GM10847 (cell line): ENCODE data around the gene MLEC.

Experiments
- POLR2A ChIP-seq: IDR thresholded peaks from 2 replicates; pipeline ENCODE4 v1.6.1; 2011; ENCODE audit not compliant: insufficient read length; ENCODE audit errors: extremely low read depth

The MLEC gene

DNA sequence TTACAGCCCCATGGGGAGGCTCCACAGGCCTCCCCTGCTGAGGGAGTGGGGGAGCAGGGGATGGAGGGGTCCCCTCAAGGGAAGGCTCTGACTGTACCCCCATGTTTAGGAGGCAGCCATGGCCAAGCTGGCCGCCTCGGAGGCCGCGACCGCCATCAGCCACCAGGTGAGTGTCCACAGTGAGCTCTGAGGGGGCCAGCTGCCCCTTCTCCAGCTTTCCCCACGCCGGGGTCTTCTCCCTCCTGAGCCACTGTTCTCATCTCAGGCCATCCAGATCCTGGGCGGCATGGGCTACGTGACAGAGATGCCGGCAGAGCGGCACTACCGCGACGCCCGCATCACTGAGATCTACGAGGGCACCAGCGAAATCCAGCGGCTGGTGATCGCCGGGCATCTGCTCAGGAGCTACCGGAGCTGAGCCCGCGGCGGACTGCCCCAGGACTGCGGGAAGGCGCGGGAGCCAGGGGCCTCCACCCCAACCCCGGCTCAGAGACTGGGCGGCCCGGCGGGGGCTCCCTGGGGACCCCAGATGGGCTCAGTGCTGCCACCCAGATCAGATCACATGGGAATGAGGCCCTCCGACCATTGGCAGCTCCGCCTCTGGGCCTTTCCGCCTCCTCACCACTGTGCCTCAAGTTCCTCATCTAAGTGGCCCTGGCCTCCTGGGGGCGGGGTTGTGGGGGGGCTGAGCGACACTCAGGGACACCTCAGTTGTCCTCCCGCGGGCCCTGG lies 52.2 kb downstream of the MLEC start:
- no peak for TF ChIP-seq POLR2A

DNA sequence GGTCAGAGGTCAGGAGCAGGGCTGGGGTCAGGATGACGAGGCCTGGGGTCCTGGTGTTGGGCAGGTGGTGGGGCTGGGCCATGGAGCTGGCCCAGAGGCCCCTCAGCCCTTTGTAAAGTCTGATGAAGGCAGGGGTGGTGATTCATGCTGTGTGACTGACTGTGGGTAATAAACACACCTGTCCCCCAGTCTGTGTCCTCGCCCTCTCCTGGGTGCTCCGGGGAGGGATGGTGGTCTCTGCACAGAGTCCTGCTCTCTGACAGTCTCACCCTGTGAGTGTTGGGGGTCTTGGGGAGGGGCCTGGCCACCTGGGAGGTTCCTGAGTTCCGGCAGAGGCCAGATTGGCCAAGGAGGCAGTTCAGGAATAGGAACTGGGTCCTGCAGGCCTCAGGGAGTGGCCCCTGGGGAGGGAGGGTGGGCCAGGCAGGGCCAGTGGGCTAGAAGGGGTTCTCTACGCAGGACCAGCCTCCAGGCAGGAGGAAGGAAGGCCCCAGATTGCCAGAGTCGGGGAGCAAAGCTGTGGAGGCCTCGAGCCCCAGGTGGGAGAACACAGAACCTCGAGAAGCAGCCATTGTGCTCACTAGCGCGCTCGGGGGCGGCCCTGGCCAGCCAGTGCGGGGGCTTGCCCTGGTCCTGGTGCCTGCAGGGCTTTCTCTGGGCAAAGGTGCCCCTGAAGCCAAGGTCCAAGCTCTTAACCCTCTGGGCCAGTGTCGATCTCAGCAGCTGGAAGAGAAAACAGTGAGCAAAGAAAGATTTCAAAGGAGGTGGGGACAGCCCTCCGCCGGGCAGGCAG lies 53.1 kb downstream of the MLEC start:
- TF ChIP-seq POLR2A: no peak

DNA sequence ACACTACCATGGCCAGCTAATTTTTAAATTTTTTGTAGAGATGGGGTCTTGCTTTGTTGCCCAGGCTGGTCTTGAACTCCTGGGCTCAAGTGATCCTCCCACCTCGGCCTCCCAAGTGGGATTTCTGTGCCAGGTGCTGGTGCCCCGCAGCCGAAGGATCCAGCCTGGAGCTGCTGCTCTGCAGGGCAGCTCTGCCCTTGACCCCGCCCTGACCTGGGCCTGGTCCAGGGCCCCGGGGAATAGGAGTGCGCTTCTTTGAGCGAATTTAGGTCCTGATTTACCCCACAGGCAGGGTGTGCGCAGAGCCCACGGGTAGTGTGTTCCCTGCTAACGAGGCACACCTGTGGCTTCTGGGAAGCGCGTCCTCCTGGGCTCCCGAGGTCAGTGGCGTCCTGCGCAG lies 53.9 kb downstream of the MLEC start:
- no peak for TF ChIP-seq POLR2A

DNA sequence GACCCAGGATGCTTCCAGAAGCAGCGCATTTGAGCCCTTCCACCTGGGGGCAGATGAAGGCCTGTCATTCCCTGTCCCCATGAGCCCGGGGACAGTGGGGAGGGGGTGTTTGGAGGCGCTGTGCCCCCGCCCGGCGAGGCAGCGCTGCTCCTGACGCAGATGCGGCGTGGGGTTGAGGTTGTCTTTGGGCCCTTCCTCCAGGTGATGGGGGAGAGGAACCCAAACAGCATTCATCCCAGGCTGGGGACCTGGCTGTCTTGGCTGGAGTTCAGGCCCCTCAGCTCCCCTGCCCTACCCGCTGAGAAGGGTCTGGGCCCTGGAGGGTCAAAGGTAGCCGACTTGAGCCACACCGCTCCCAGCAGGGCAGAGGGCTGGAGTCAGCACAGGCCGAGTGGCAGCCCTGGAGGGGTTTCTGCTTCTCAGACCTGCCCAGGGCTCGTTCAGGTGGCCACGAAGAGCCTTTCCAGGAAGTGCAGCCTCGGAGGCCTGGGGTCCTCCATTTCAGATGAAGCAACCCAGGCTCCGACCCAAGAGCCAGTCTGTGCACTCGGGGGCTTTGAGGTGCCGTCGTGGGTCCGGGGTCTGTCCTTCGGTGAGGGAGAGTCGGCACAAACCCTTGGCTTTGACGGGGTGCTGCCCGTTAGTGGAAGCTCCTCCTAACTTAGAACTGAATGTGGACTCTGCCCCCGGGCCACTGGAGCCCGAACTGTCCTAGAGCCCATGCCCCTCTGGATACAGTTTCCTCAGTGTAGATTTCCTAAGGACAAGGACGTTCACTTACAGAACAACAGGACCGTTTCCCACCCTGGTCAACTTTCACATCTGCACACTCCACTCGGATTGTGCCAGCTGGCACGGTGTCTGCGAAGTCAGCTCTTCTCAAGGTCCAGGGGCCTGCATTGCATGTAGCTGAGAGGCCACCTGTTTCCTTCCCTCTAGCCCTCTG lies 54.8 kb downstream of the MLEC start:
- TF ChIP-seq POLR2A: no peak

DNA sequence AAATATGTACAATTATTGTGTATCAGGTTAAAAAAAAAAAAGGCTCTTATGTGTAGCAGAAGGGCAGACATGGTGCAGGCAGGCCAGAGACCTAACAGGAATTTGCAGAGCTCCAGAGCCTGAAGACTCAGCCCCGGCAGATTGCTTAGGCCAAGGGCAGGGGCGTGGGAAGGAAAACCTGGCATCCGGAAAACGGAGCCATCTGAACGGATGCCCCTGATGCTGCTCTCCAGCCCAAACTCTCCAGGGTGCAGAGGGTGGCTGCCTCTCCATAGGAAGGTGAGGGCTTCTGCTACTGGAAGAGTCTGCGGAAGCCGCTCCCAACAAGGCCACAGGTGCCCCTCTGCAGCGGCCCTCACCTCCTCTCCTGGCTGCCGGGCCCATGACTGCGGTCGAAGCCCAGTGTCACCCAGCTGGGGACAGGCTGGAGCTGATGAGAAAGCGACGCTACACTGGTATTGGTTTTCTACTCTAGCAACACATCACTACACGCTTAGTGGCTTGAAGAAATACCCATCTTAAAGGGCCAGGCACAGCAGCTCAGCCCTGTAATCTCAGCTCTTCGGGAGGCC lies 58.1 kb downstream of the MLEC start:
- TF ChIP-seq POLR2A: no peak

DNA sequence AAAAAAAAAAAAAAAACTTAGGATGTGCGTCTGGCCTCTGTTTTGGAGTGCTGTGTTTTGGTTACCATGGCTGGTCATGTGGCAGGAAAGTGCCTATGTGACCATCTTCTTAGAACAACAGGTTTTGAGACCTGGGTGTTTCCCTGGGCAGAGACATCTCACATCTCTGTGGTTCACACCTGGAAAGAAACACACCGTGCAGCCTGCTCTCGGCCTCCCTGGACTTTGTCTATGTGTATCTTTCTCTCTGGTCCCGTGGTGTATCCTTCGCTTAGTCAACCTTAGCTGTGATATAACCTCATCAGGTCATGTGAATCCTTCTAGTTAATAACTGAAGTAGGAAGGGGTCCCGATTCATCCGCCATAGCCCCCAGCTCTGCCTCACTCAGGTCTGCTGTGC lies 61.3 kb downstream of the MLEC start:
- TF ChIP-seq POLR2A: no peak

DNA sequence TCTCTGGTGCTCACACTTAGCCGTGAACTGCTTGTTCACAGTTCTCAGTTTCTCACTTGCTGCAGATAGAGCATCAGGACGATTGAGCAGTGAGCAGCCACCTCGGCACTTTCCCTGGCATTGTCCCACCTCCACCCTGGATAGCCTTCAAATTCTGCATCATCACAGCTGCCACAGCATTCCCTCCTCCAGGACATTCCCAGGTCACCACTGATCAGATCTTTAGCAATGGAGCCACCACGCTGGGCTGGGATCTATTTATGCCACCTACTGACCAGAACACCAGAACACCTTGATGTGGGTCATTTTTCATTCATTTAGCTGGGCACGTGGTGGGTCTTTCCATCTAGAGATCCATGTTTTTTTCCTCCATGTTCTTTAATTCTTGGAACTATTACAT lies 62.3 kb downstream of the MLEC start:
- no peak for TF ChIP-seq POLR2A

DNA sequence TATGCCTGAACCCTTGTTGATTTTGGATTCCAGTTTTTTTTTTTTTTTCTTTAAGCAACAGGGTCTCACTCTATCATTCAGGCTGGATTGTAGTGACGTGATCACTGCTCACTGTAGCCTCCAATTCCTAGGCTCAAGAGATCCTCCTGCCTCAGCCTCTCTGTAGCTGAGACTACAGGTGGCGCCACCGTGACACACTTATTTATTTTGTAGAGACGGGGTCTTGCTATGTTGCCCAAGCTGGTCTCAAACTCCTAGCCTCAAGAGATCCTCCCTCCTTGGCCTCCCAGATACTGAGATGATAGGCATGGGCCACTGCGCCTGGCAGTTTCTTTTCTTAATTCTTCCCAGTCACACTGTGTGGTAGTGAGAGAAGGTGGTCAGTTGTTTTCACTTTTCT lies 63.9 kb downstream of the MLEC start:
- TF ChIP-seq POLR2A: no peak

DNA sequence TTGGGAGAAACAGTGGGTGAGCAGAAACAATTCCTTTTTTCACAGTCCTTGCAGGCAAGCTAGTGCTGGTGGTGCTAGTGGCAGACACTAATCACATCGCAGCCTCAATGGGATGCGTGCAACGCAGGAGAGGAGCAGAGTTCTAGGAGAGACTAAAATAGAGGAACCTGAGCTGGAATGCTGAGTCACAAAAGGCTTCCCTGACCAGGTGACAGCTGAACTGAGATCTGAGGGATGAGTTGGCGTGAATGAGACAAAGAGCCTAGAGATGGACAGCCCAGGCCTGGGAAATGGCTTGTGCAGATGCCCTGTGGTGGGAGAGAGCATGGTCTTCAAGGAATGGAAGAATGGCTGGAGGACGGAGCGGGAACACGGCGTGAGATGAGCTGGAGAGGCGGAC lies 64.4 kb downstream of the MLEC start:
- TF ChIP-seq POLR2A: no peak
